ENCODE measurements around the gene FOXK2.
A peak's percentile ranks its signal among the peaks of the same experiment; 100 is the strongest.

Gene FOXK2

GRCh38 chr17:82642022-82642421 is 122.5 kb downstream of the FOXK2 start:
- DNase-seq (ENCODE audit: low read depth), result no peak

- DNase-seq (ENCODE audit: low read depth), result no peak
These were observed 124.6 kb downstream of the FOXK2 start for GRCh38 chr17:82644148-82644547.

GRCh38 chr17:82645516-82645915 is 126.0 kb downstream of the FOXK2 start:
- DNase-seq (ENCODE audit: low read depth), result no peak

GRCh38 chr17:82647593-82648164 is 128.1 kb downstream of the FOXK2 start:
- DNase-seq (ENCODE audit: low read depth), result peak; percentile 29

- peak; percentile 80 for DNase-seq (ENCODE audit: low read depth)
These were observed 128.7 kb downstream of the FOXK2 start, which contains the start of gene WDR45B for GRCh38 chr17:82648165-82648668. WDR45B (minus strand) TSS chr17:82648444; CDS start chr17:82648340, 104 bp downstream.

GRCh38 chr17:82648742-82649331 is 129.3 kb downstream of the FOXK2 start:
- DNase-seq (ENCODE audit: low read depth), result no peak

- no peak for DNase-seq (ENCODE audit: low read depth)
These were observed 130.1 kb downstream of the FOXK2 start for GRCh38 chr17:82649501-82650261.

- DNase-seq (ENCODE audit: low read depth), result no peak
These were observed 131.2 kb downstream of the FOXK2 start for GRCh38 chr17:82650723-82651122.

GRCh38 chr17:82653651-82654528 is 134.4 kb downstream of the FOXK2 start:
- no peak for DNase-seq (ENCODE audit: low read depth)
